HepG2 (cell line): ENCODE measurements around the gene PSMC2. TPM values are rescaled to one million over a fixed set of nuclear protein-coding genes. Genes with fewer than 3 reads are reported as not detected.

Source experiments
- ATAC-seq: fragments of 200-7000 bp; cut with Tn5 transposase; 3 replicates; pipeline ENCODE4 v1.9.1; 2020; ENCODE audit warnings: mild to moderate bottlenecking, moderate library complexity
- BruUV-seq: library from RNA; stranded (reverse); fragments of 400-500 nt; replicated peaks from 2 replicates; lab custom pipeline; 2021; lab: Mats Ljungman, UMichigan
- CTCF ChIA-PET: fragments of 300-600 bp; formaldehyde crosslinking; extraction: SDS; loops from one replicate; lab custom pipeline; 2021; ENCODE audit warnings: low total read pairs, inconsistent platforms, low intra/inter-chr PET ratio; lab: Yijun Ruan, JAX
- POLR2A ChIA-PET: fragments of 350-600 bp; sonication (Branson Sonifier 250); formaldehyde crosslinking; loops from one replicate; lab custom pipeline; 2020; ENCODE audit warnings: antibody characterized with exemption, inconsistent platforms; lab: Yijun Ruan, JAX
- DNase-seq: peaks from one replicate; pipeline ENCODE4 v3.0.0-alpha.2; 2015; ENCODE audit warnings: low spot score
- FAIRE-seq: peaks from 3 replicates; lab custom pipeline; 2011; peaks lifted over from hg19 to GRCh38; lab: Jason Lieb, UNC
- H2AFZ ChIP-seq: one replicate; pipeline ENCODE4 v1.6.1; 2011; ENCODE audit warnings: low read length, inconsistent platforms
- H3K27ac ChIP-seq: fragments of 300-600 bp; 3 replicates; pipeline ENCODE4 v1.8.0; 2011; ENCODE audit warnings: mixed run types, mild to moderate bottlenecking, mixed read lengths, low read length, inconsistent platforms; ENCODE audit not compliant: insufficient read depth; ENCODE audit errors: extremely low read length
- H3K27me3 ChIP-seq, 2 experiments: fragments of 200-600 bp in 1 of 2; 2 replicates in 1 of 2; 3 replicates in 1 of 2; pipeline versions ENCODE4 v1.6.0 to v1.8.0; 2011; ENCODE audit warnings: low read length in 2 of 2, mild to moderate bottlenecking in 2 of 2, moderate library complexity in 2 of 2, inconsistent platforms in 1 of 2; ENCODE audit not compliant: insufficient read depth in 2 of 2, control insufficient read depth in 1 of 2
- H3K36me3 ChIP-seq, 2 experiments: fragments of 200-600 bp in 1 of 2; replicated peaks in 1 of 2; 2 replicates in 1 of 2; 3 replicates in 1 of 2; pipeline versions ENCODE4 v1.5.1 to v1.8.0; 2011; ENCODE audit warnings: low read length in 2 of 2, inconsistent platforms in 1 of 2; ENCODE audit not compliant: insufficient read depth in 2 of 2, control insufficient read depth in 1 of 2
- H3K4me1 ChIP-seq: 2 replicates; pipeline ENCODE4 v1.5.1; 2012; ENCODE audit warnings: low read length, inconsistent platforms; ENCODE audit not compliant: insufficient read depth
- H3K4me2 ChIP-seq: 2 replicates; pipeline ENCODE4 v1.6.0; 2011; ENCODE audit warnings: low read depth, low read length, inconsistent platforms
- H3K4me3 ChIP-seq, 3 experiments: fragments of 200-600 bp in 1 of 3; sonication (generic), shearing (Covaris generic) in 1 of 3; replicated peaks in 1 of 3; 2 replicates each; pipeline ENCODE4 v1.5.1; 2011 to 2016; ENCODE audit warnings: low read length in 3 of 3, inconsistent platforms in 2 of 3, low read depth in 2 of 3, mild to moderate bottlenecking in 2 of 3, control low read depth in 1 of 3, mixed read lengths in 1 of 3; ENCODE audit not compliant: insufficient read depth in 1 of 3
- H3K79me2 ChIP-seq: one replicate; pipeline ENCODE4 v1.6.1; 2011; ENCODE audit warnings: low read length, inconsistent platforms; ENCODE audit not compliant: insufficient read depth
- H3K9ac ChIP-seq: 2 replicates; pipeline ENCODE4 v1.6.0; 2011; ENCODE audit warnings: mild to moderate bottlenecking, low read depth, low read length, inconsistent platforms; ENCODE audit not compliant: insufficient read depth
- H3K9me3 ChIP-seq: 2 replicates; pipeline ENCODE4 v1.5.1; 2012; ENCODE audit warnings: mild to moderate bottlenecking, low read length
- H4K20me1 ChIP-seq: 2 replicates; pipeline ENCODE4 v1.6.0; 2011; ENCODE audit warnings: inconsistent platforms, mild to moderate bottlenecking, low read length, moderate library complexity; ENCODE audit not compliant: insufficient read depth
- GATAD2A ChIP-seq: IDR thresholded peaks from 2 replicates; pipeline ENCODE4 v1.6.1; 2016
- RBM22 ChIP-seq: fragments of 200-400 bp; formaldehyde crosslinking; optimal IDR thresholded peaks from 2 replicates; pipeline ENCODE3; 2017; ENCODE audit warnings: mild to moderate bottlenecking, low read length, moderate library complexity
- ZNF333 ChIP-seq: sonication (generic); formaldehyde crosslinking; IDR thresholded peaks from 2 replicates; pipeline ENCODE4 v1.4.0; 2020; ENCODE audit warnings: mild to moderate bottlenecking, missing genetic modification reagents, borderline replicate concordance
- ZNF547 ChIP-seq: sonication (generic); formaldehyde crosslinking; IDR thresholded peaks from 2 replicates; pipeline ENCODE4 v1.5.1; 2020; ENCODE audit warnings: mild to moderate bottlenecking, missing genetic modification reagents
- WGBS: methylation state at CpG from one replicate; pipeline ENCODE4 v1.1.6; 2017; ENCODE audit warnings: low lambda C conversion rate; 5-methylcytosine and 5-hydroxymethylcytosine counted together
- in situ Hi-C: cut with HindIII; loops from 2 replicates; pipeline ENCODE4 v1.10.0; 2017; ENCODE audit warnings: low pct_unique_long_range_greater_than_20kb; ENCODE audit not compliant: extremely low pct_ligation_motif_present
- intact Hi-C: fragments of 100-400 bp; cut with micrococcal nuclease; formaldehyde crosslinking; loops from one replicate; pipeline ENCODE4 v1.10.0; 2022; ENCODE audit not compliant: unreplicated experiment
- polyA plus RNA-seq, 8 experiments: library from polyadenylated mRNA; depleted of rRNA in 3 of 8; stranded (reverse) in 7 of 8; unstranded in 1 of 8; fragments of >200 nt; fragmentation: Illumina TruSeq in 4 of 8; extraction: Trizol in 4 of 8; gene quantifications; 2 replicates each; pipeline versions ENCODE4 v1.2.1 to v1.2.3, GENCODE V29; 2011 to 2016; ENCODE audit warnings: low read depth in 4 of 8, missing spikeins in 1 of 8, mixed read lengths in 1 of 8; ENCODE audit not compliant: insufficient read depth in 1 of 8
- total RNA-seq, 5 experiments: library from RNA; depleted of rRNA; stranded (reverse); fragments of >200 nt; fragmentation: Illumina TruSeq; extraction: Trizol; gene quantifications; 2 replicates each; pipeline ENCODE4 v1.2.3, GENCODE V29; 2016; ENCODE audit warnings: low read depth in 1 of 5
- TF ChIP-seq, protein P1 (sequence below): sonication (generic); formaldehyde crosslinking; IDR thresholded peaks from 2 replicates; pipeline ENCODE4 v1.4.0; 2020; ENCODE audit warnings: missing genetic modification reagents, borderline replicate concordance

PSMC2 gene
- total and polyA plus RNA-seq, 2 of the 13 experiments (the other 11 are each of a cell fraction or from before 2014, with no cell fraction given) = 89.9 to 181 TPM

DNA sequence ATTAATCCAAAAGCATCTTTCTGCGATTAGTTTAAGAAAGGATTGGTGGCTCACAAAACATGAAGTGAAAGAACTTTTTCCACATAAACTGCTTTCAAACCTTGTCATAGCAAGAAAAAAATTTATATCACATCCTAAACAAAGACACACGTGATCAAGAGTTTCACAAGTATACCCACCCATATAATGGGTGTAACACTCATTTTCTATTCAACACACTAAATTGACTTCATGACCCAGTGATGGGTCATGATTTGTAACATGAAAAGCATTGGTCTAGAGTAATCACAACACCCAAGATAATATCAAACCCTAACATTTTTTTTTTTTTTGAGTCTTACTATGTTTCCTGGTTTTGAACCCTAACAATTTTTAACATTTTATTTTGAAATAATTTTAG is 32.6 kb upstream of the PSMC2 start (continued):
- TF ChIP-seq, protein P1, sequence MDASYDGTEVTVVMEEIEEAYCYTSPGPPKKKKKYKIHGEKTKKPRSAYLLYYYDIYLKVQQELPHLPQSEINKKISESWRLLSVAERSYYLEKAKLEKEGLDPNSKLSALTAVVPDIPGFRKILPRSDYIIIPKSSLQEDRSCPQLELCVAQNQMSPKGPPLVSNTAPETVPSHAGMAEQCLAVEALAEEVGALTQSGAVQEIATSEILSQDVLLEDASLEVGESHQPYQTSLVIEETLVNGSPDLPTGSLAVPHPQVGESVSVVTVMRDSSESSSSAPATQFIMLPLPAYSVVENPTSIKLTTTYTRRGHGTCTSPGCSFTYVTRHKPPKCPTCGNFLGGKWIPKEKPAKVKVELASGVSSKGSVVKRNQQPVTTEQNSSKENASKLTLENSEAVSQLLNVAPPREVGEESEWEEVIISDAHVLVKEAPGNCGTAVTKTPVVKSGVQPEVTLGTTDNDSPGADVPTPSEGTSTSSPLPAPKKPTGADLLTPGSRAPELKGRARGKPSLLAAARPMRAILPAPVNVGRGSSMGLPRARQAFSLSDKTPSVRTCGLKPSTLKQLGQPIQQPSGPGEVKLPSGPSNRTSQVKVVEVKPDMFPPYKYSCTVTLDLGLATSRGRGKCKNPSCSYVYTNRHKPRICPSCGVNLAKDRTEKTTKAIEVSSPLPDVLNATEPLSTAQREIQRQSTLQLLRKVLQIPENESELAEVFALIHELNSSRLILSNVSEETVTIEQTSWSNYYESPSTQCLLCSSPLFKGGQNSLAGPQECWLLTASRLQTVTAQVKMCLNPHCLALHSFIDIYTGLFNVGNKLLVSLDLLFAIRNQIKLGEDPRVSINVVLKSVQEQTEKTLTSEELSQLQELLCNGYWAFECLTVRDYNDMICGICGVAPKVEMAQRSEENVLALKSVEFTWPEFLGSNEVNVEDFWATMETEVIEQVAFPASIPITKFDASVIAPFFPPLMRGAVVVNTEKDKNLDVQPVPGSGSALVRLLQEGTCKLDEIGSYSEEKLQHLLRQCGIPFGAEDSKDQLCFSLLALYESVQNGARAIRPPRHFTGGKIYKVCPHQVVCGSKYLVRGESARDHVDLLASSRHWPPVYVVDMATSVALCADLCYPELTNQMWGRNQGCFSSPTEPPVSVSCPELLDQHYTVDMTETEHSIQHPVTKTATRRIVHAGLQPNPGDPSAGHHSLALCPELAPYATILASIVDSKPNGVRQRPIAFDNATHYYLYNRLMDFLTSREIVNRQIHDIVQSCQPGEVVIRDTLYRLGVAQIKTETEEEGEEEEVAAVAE = no peak
- TF ChIP-seq GATAD2A (CRISPR knock-in tag) (no peak), ZNF333 (CRISPR knock-in tag) (no peak)

DNA sequence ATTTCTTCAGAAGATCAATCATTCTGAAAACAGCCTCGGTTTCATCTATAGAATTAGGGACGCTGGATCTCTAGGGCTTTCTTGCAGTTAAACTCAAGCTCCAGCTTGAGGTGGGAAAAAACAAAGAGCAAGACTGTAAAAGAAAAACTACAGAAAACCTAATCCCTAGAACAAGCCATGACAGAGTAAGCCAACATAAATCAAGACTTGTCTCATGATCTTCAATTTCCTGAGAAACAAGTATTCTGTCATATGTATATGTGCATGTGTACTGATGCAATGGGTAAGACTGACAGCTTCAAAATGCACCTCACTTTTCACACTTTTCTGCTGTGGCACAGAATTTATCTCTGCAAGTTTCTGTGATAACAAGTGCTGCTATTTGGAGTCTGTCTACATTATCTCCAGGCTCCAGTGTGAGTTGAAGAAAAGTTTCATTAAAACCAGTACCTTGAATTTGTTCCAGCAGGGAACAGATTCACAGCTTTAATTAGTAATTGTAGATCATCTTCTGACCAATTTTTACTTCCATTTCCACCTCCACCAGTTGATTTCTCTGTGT is 31.0 kb upstream of the PSMC2 start:
- no peak overlapping the region for H2AFZ ChIP-seq
- in situ Hi-C loops = no loop called here
- H3K4me1 ChIP-seq = no peaks in the 10 kb centered on the region
- DNase-seq = no peak
- no peaks in the 10 kb centered on the region for H3K79me2 ChIP-seq
- H3K4me2 ChIP-seq = no peak overlapping the region
- peaks cover 20 to 89% of the 10 kb centered on the region in 2 experiments for H3K36me3 ChIP-seq
- no peak for FAIRE-seq
- BruUV-seq = no TSS peak
- H3K4me3 ChIP-seq = no peak overlapping the region
- no peaks in the 10 kb centered on the region; a peak in 1 of 5 replicates for H3K27me3 ChIP-seq
- no peak for ATAC-seq
- H4K20me1 ChIP-seq = no peaks in the 10 kb centered on the region
- WGBS = 98% methylated on average over 2 of the region's 2 CpGs
- intact Hi-C loops = no loop called here
- ChIA-PET POLR2A (no interaction called here), CTCF (no interaction called here)
- H3K9me3 ChIP-seq = no peaks in the 10 kb centered on the region
- no peak overlapping the region for H3K9ac ChIP-seq
- no peak for TF ChIP-seq ZNF547 (CRISPR knock-in tag)
- peak; percentile 53 for TF ChIP-seq RBM22
- H3K27ac ChIP-seq = no peak overlapping the region
